Activated CD8-positive, alpha-beta memory T cell treated with anti-CD3 and anti-CD28 coated beads, Interleukin-2, amount 50 U/mL, for 24 hours (primary cell): ENCODE measurements around the gene SPACA4.

ENCODE experiments used
- DNase-seq: peaks from one replicate; pipeline ENCODE4 v3.0.0-alpha.2; 2020; ENCODE audit errors: extremely low read depth

The SPACA4 gene

DNA sequence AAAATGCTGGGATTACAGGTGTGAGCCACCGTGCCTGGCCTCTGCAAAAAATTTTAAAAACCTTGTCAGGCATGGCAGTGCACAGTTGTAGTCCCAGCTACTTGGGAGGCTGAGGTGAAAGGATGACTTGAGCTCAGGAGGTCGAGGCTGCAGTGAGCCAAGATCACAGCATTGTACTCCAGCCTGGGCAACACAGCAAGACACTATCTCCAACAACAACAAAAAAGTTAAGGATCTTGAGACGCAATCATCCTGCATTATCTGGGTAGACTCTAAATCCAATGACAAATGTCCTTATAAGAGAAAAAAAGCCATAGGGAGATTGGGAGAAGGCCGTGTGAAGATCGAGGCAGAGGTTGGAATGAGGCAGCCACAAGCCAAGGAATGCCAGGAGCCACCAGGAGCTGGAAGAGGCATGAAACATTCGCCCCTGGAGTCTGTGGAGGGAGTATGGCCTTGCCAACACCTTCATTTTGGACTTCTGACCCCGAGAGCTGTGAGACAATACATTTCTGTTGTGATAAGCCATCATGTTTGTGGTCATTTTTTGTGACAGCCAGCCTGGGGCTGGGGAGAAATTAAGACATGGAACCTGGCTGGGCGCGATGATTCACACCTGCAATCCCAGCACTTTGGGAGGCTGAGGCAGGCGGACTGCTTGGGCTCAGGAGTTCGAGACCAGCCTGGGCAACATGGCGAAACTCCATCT is 44.6 kb downstream of the SPACA4 start:
- no peak for DNase-seq

GRCh38 chr19:48651683-48652048 is 45.1 kb downstream of the SPACA4 start:
- no peak for DNase-seq

GRCh38 chr19:48654299-48655059 is 47.9 kb downstream of the SPACA4 start:
- DNase-seq, result no peak

GRCh38 chr19:48656840-48657474 is 50.4 kb downstream of the SPACA4 start:
- DNase-seq, result no peak
